ENCODE data around the gene NEK1.

Gene NEK1

DNA sequence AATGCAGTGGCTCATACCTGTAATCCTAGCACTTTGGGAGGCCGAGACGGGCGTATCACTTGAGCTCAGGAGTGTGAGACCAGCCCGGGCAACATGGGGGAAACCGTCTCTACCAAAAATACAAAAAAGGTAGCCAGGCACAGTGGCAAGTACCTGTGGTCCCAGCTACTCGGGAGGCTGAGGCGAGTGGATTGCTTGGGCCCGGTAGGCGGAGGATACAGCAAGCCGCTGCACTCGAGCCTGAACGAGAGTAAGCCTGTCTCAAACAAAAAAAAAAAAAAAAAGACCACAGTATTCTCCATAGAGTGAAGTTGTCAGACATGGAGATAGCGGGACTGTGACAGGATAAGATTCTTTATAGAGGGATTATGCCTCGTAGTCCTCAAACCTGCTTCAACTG lies 265.5 kb downstream of the NEK1 start:
- Histone ChIP-seq H3K36me3 (ENCODE audit: insufficient read depth, low read length) (no peaks in the 10 kb centered on the region), H3F3A (ENCODE audit: low read depth) (no peaks in the 10 kb centered on the region), H4K20me1 (ENCODE audit: insufficient read depth, low read length, poor library complexity, severe bottlenecking) (no peaks in the 10 kb centered on the region), H3K4me1 (ENCODE audit: insufficient read depth, low read length, poor library complexity, severe bottlenecking) (no peaks in the 10 kb centered on the region), H3K4me2 (ENCODE audit: low read depth, low read length, poor library complexity, severe bottlenecking) (no peak overlapping the region), H3K9ac (ENCODE audit: low read depth, low read length, poor library complexity, severe bottlenecking) (no peak overlapping the region), H3K79me2 (ENCODE audit: insufficient read depth, low read length) (no peaks in the 10 kb centered on the region), H3K9me3 (ENCODE audit: insufficient read depth, low read depth, low read length) (no peaks in the 10 kb centered on the region), H3K27me3 (ENCODE audit: insufficient read depth, low read length, poor library complexity, severe bottlenecking) (no peaks in the 10 kb centered on the region), H3K4me3 (ENCODE audit: low read length, poor library complexity, severe bottlenecking) (no peak overlapping the region), H3K9me2 (replicated peaks; ENCODE audit: low read depth, low read length) (no peaks in the 10 kb centered on the region), H2AFZ (ENCODE audit: low read length) (no peak overlapping the region)
- TF ChIP-seq EZH2phosphoT487 (IDR thresholded peaks at IDR 0.05; ENCODE audit: borderline replicate concordance) (no peak), CTCF (conservative IDR thresholded peaks at IDR 0.05; ENCODE audit: low read length) (no peak)

- TF ChIP-seq EZH2phosphoT487 (IDR thresholded peaks at IDR 0.05; ENCODE audit: borderline replicate concordance): no peak
- no peak for TF ChIP-seq CTCF (conservative IDR thresholded peaks at IDR 0.05; ENCODE audit: low read length)
- Histone ChIP-seq H4K20me1 (ENCODE audit: insufficient read depth, low read length, poor library complexity, severe bottlenecking) (no peaks in the 10 kb centered on the region), H3K4me3 (ENCODE audit: low read length, poor library complexity, severe bottlenecking) (no peak overlapping the region), H3F3A (ENCODE audit: low read depth) (no peaks in the 10 kb centered on the region), H3K9me2 (replicated peaks; ENCODE audit: low read depth, low read length) (no peaks in the 10 kb centered on the region), H3K4me1 (ENCODE audit: insufficient read depth, low read length, poor library complexity, severe bottlenecking) (no peaks in the 10 kb centered on the region), H3K9me3 (ENCODE audit: insufficient read depth, low read depth, low read length) (no peaks in the 10 kb centered on the region), H3K36me3 (ENCODE audit: insufficient read depth, low read length) (no peaks in the 10 kb centered on the region), H3K27me3 (ENCODE audit: insufficient read depth, low read length, poor library complexity, severe bottlenecking) (no peaks in the 10 kb centered on the region), H2AFZ (ENCODE audit: low read length) (no peak overlapping the region), H3K79me2 (ENCODE audit: insufficient read depth, low read length) (no peaks in the 10 kb centered on the region), H3K4me2 (ENCODE audit: low read depth, low read length, poor library complexity, severe bottlenecking) (no peak overlapping the region), H3K9ac (ENCODE audit: low read depth, low read length, poor library complexity, severe bottlenecking) (no peak overlapping the region)
Observed at GRCh38 chr4:169345316-169345721, 267.1 kb downstream of the NEK1 start.

Data from Loucy (cell line).